WI38 (cell line): ENCODE results near the gene TTC8.

Experiments used
- H3K4me3 ChIP-seq: 2 replicates; pipeline ENCODE4 v1.5.1; 2011; ENCODE audit warnings: low read depth, mild to moderate bottlenecking, control low read depth, low read length
- CTCF ChIP-seq: IDR thresholded peaks from 2 replicates; pipeline ENCODE4 v1.5.1; 2012; ENCODE audit warnings: low read depth, mild to moderate bottlenecking, control low read depth, low read length

The TTC8 gene

GRCh38 chr14:88879022-88879421 is 54.6 kb downstream of the TTC8 start:
- no peak overlapping the region for H3K4me3 ChIP-seq
- TF ChIP-seq CTCF = no peak

- no peak for TF ChIP-seq CTCF
- H3K4me3 ChIP-seq = no peak overlapping the region
Measured at GRCh38 chr14:88882236-88882635, 57.8 kb downstream of the TTC8 start.

- TF ChIP-seq CTCF = no peak
- H3K4me3 ChIP-seq = no peak overlapping the region
Measured at GRCh38 chr14:88895116-88895515, 70.7 kb downstream of the TTC8 start.

- TF ChIP-seq CTCF = no peak
- no peak overlapping the region for H3K4me3 ChIP-seq
Measured at GRCh38 chr14:88901189-88901588, 76.7 kb downstream of the TTC8 start.

- no peak overlapping the region for H3K4me3 ChIP-seq
- TF ChIP-seq CTCF = no peak
Measured at GRCh38 chr14:88901991-88902390, 77.5 kb downstream of the TTC8 start.

- H3K4me3 ChIP-seq = no peak overlapping the region
- TF ChIP-seq CTCF = no peak
Measured at GRCh38 chr14:88902850-88903249, 78.4 kb downstream of the TTC8 start.

- no peak overlapping the region for H3K4me3 ChIP-seq
- no peak for TF ChIP-seq CTCF
Measured at GRCh38 chr14:88904206-88904647, 79.8 kb downstream of the TTC8 start.
